Activated CD8-positive, alpha-beta memory T cell treated with anti-CD3 and anti-CD28 coated beads for 1 hour (primary cell): Measurements from ENCODE around the gene TTC12.

Source experiments
- DNase-seq, 2 donors: peaks; one replicate each; pipeline ENCODE4 v3.0.0-alpha.2; 2020; ENCODE audit warnings: low read depth in 1 of 2; ENCODE audit errors: extremely low read depth in 1 of 2

The TTC12 gene, protein sequence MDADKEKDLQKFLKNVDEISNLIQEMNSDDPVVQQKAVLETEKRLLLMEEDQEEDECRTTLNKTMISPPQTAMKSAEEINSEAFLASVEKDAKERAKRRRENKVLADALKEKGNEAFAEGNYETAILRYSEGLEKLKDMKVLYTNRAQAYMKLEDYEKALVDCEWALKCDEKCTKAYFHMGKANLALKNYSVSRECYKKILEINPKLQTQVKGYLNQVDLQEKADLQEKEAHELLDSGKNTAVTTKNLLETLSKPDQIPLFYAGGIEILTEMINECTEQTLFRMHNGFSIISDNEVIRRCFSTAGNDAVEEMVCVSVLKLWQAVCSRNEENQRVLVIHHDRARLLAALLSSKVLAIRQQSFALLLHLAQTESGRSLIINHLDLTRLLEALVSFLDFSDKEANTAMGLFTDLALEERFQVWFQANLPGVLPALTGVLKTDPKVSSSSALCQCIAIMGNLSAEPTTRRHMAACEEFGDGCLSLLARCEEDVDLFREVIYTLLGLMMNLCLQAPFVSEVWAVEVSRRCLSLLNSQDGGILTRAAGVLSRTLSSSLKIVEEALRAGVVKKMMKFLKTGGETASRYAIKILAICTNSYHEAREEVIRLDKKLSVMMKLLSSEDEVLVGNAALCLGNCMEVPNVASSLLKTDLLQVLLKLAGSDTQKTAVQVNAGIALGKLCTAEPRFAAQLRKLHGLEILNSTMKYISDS

DNA sequence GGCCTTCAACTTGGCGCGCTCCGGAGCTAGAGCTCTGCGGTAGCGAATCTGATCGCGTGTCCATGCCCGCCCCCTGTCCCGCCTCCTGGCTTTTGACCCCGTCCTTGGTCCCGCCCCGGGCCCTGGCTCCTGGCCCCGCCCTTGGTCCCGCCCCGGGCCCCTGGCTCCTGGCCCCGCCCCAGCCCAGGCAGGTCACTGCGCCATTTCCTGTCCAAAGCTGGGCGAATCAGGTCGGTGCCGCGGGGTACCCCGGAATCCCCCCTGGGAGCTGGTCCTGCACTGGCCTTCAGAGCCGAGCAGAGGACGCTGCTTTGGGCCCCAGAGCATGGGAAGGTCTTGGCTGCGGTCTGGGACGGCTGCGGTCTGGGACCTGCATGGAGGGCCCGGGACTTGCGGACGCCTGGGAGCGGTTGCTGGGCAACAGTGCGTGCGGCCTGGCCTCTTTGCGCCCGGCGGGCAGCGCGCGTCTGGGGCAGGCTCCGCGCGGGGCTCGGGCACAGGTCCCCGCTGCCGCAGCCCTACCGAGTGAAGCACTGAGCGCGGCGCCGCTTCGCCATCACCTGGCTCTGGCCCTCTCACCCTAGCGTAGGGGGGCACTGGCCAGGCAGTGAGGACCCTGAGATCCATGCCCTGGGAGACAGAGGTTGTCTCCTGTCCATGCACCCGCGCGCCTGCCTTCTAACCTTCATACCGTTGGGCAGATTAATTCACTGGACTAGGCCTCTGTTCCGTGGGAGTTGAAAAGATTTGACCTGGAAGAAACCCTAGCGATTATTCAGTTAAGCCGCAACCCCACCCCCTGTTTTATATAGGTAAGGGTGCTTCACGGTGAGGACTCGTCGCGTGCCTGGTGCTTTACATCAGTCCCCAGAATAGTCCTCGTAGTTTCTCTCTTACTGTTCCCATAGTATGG lies at the start of gene TTC12:
Gene TTC12, plus strand, starts transcription at position 195 of the 913 bp plus-strand sequence. CDS start 1,675 bp downstream, outside the sequence.
- DNase-seq: peak; percentile 74 to 82

DNA sequence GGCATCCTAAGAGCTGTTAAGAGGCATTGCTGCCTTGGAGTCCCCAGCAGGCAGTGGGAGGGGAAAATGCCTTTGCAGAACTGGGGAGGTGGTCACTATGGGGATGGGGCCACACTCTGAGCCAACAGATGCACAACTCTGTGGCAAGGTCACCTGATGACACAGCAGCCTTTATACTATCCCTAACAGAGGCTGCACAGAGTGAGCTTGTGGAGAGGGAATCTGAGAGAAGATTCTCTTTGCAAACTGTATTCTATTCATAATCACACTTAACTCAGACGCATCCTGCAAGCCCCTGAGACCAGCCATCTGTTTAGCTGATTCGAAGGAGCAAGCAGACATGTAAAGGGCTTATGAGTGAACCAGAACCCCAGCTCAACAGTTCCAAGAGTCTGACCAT lies 49.0 kb upstream of the TTC12 start:
- DNase-seq: no peak

DNA sequence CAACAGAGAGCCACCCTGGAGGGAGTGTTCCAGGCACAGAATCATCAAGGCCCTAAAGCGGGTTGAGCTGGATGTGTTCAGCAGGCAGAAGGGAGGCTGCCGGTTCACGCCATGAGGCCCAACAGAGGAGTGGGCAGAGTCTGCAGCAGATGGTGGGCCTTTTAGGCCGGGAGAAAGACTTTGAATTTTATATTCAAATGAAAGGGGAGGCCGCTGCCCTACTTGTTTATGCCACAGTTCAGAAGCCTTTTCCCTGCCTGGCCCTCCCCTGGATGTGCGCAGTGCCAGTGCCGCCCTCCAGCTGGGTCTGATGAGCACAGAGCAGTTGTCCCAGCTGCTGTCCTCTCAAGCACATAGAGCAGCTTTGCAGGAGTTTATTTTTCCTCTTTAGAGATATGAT lies 46.9 kb upstream of the TTC12 start:
- no peak for DNase-seq

DNA sequence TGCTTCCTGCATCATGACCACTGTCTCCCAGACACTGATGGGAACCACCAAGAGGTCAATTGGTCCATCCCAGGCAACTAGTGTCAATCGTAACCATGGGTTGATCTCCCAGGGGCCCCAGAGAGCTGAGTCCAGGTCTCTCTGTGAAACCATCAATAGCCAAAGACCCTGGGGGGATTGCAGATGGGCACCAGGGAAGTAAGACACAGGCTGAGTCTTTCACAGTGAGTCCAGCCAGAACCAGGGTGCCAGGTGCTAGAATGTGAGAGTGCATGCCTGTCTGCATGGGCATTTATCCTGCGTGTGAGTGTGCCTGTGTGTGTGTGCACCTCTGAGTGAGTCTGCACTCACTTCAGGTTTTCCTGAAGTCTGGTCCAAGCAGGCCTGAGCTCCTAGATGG lies 45.3 kb upstream of the TTC12 start:
- DNase-seq: no peak

DNA sequence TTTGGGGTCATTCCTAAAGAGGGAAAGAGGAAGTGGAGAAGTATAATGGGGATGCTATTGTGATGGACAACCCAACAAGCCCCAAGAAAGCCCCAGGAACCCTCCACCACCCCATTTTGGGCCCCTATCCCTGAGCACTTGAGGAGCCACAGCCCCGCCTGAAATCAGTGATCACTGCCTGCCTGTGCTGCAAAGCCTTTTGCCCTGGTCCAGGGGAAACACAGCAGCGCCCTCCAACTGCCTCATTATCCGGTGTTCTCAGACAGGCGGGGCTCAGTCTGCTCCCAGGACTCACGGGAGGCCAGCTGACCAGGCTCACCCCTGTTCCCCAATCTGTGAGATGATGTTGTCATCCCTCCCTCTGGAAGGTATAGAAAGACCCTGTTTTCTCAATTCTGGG lies 44.7 kb upstream of the TTC12 start:
- no peak for DNase-seq

DNA sequence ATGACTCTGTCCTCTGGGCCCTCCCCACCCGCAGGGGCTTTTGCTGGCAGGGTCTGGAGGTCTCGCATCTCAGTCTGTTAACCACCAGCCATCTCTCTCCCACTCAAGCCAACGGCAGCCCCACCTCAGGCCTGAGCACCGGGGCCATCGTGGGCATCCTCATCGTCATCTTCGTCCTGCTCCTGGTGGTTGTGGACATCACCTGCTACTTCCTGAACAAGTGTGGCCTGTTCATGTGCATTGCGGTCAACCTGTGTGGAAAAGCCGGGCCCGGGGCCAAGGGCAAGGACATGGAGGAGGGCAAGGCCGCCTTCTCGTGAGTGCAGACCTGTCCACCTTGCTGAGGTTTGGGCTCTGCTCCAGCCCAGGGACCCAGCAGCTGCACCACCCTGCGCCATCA lies 44.3 kb upstream of the TTC12 start:
- no peak for DNase-seq

DNA sequence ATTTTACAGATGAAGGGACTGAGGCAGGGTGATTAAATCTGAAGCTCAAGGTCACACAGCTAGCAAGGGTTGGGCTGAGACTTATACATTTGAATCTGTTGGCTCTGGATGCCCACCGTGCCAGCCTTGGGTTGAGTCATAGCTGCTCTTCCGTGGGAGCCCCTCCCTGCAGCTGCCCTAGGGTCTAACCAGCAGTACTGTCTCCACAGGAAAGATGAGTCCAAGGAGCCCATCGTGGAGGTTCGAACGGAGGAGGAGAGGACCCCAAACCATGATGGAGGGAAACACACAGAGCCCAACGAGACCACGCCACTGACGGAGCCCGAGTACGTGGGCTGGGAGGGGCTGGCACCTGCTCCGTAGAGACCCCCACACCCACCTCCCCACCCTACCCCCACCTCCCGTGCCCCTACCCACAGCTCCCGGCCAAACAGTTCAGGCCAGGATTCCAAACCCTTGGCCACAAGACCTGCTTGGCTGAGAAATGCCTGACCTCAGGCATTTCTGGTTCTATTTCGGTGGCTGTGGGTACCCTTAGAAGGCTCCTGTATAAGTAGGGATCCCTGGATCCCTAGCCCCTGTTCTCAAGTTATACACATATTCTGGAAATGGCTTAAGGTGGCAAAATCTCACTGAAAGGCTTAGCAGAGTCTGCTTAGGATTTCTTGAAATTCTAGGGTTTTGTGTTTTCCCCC lies 42.7 kb upstream of the TTC12 start:
- DNase-seq: no peak

DNA sequence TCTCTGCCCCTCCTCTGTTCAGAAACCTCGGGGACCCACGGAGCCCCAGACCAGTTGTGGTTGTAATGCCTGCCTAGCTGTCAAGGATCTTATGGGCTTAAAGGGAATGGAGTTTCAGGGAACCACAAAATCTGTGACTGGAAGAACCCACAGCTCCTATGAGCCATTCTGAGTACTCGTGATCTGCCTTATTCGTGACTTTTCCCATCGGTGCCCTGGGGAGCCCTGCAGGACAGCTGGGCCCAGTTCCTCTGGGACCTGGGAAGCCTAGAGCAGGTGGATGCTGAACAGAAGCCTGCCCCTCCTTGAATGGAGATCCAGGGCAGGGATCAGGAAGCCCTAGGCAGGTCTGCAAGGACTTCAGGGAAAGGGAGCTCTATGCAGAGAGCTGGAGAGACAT lies 42.1 kb upstream of the TTC12 start:
- no peak for DNase-seq

DNA sequence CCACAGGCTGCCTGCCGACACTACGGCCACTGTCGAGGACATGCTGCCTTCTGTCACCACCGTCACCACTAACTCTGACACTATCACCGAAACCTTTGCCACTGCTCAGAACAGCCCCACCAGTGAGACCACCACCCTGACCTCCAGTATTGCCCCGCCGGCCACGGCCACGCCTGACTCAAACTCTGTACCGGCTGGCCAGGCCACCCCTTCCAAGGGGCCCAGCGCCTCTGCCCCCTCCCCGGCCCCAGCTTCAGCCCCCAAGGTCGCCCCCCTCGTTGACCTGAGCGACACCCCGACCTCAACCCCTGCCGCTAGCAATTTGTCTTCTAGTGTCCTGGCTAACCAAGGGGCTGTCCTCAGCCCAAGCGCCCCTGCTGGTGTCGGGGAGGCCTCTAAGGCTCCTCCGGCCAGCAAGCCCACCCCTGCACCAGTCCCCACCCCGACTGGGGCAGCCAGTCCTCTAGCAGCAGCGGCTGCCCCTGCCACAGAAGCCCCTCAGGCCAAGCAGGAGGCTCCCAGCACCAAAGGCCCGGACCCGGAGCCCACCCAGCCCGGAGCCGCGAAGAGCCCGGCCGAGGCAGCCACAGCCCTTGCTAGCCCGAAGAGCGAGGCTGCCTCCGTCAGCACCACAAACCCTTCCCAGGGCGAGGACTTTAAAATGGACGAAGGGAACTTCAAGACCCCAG lies 41.3 kb upstream of the TTC12 start:
- no peak for DNase-seq

DNA sequence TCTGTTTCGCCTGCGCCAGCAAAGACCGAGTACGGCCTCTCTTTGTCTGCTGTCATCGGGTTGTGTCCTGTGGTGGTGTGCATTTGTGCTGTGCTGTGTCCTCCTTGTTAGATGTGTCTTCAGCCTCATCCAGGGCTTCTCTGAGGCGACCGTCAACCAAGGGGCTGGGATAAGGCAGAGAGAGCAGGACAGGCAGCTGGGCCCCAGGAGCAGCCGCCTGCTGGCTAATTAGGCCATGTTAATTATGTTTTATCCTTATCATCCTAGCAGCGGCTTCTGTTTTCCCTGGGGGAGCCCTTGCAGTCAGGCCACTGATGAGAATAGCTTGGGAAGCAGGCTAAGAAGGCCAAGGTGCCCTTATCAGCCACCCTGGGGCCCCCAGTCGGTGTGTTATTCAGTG lies 40.7 kb upstream of the TTC12 start:
- no peak for DNase-seq

DNA sequence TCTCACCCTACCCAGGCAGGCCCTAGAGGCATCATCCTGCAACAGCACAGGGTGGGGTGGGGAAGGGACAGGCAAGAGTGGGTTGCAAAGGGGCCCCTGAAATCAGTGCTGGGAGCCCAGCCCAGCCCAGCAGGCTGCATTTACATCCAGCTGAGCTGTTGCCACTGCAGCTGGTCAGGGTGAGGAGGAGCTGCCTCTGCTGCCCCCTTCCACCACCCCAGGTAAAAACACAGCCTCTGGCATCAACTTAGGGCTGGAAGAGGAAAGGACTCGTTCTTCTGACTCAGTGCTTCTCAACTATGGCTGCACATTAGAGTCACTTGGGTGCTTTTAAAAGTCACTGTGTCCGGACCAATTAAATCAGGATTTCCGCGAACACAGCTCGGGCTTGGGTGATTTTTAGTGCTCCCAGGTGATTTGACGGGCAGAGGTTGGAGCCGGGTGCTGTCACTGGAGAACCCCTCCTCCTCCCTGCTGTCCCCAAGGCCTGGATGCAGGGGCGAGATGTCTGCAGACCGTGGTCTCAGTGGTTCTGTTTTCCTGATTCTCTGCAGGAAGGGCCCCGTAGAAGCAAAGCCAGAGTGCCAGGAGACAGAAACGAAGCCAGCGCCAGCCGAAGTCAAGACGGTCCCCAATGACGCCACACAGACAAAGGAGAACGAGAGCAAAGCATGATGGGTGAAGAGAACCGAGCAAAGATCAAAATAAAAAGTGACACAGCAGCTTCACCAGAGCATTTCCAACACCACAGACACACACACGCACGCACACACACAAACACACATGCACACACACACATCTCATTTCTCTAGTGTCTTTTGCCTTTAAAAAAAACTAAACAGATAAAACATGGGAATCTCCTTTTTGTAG lies 39.4 kb upstream of the TTC12 start:
- no peak for DNase-seq

DNA sequence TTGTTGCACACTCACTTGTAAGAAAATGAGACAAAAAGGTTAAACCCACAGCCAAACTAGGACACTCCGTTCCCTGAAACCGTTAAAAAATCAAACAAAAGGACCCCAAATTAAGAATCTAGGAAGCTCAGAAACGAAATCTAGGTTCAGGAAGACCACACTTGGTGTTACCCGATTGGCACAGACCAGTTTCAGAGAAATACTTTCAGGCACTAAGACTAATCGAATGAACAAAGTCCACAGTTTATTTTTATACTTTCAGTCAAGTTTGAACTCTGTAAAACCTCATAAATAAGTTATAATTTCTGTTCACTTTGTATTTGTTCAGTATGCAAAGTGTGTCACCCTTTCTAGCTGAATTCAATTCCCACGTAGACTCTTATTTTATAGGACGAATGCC lies 38.8 kb upstream of the TTC12 start:
- no peak for DNase-seq

DNA sequence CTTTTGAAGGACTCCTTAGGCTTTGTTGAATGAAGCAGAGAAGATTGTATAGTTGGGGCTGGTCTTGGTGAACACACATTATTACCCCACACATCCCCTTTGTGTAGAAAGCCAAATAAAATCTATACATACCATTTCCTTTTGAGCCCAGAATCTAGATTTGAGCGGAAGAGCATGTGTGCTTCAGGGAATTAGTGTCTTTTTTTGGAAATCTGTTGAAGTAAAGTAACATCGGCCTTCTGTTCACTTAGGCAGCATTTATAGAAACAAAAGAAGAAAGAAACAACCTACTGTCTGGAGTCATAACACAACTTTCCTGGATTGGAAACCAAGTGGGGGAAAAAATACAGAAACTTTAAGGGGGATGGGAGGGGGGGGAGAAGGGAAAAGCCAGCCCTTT lies 37.9 kb upstream of the TTC12 start:
- no peak for DNase-seq

DNA sequence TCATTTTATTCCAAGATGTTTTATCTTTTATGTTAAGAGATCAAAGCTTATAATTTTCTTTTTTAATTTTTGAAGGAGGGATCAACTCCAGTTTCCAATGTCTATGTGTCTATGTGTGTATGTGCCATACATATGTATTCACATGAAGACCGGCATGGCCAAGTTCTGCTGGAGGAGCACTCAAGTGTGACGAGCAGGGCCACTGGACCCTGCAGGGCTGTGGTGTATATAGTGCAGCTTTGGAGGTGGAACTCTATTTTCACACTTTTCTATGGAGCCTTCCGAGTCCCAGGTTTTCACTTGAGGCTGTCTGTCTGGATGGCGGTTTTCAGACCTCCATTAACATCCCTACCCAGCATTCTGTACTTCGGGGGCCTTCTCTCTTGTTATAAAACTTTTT lies 36.5 kb upstream of the TTC12 start:
- DNase-seq: no peak

DNA sequence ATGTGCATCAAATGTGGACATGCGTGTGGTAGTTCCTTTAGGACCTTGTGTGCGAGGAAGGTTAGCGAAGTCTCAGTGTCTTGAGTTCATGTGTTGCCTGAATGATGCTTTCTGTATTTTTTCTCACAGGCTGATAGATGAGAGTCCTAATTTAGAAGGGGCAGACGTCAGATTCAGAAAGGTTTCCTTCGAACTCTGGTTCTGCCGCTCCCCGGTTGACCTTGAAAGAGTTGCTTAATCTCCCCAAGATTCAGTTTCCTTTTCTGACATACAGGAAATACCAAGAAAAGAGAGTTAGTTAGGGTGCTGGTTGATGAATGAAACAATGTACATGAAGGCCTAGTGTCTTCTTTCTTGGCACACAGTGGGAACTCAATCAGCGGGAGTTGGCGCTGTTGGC lies 35.9 kb upstream of the TTC12 start:
- no peak for DNase-seq

DNA sequence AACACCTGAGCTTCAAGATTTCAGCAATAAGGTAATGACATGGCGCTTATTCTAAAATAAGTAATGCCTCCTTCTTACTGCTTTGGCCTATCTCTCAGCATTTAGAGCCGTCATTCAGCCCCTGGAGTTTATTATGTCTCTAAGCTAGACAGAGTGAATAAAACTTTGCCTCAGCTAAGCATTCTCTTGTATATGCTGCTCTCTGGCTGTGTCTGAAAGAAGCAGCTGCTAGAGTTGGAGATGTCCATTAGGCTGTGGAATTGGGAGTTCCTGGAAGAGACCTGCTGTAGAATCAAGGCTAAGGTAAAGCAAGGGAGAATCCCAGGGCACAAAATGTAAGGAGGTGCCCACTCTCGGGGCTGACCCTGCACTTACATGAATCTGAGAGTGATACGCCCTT lies 35.5 kb upstream of the TTC12 start:
- DNase-seq: no peak

DNA sequence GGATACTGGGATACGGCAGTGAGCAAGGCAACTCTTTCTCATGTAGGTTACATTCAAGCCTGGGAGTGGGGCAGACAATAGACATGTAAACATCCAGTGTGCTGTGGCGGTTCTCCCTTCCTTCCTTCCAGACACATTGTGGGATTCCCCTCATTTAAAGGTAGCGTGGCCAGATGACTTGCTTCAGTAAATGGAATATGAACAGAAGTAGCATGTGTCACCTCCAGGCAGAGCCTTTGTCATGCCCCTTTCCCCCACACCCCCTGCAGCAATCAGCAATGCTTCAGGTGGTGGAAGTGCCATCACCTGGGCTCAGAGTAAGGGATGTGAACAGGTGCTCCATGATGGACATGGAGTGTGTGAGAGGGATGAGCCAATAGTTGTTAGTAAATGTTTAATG lies 34.8 kb upstream of the TTC12 start:
- DNase-seq: no peak

DNA sequence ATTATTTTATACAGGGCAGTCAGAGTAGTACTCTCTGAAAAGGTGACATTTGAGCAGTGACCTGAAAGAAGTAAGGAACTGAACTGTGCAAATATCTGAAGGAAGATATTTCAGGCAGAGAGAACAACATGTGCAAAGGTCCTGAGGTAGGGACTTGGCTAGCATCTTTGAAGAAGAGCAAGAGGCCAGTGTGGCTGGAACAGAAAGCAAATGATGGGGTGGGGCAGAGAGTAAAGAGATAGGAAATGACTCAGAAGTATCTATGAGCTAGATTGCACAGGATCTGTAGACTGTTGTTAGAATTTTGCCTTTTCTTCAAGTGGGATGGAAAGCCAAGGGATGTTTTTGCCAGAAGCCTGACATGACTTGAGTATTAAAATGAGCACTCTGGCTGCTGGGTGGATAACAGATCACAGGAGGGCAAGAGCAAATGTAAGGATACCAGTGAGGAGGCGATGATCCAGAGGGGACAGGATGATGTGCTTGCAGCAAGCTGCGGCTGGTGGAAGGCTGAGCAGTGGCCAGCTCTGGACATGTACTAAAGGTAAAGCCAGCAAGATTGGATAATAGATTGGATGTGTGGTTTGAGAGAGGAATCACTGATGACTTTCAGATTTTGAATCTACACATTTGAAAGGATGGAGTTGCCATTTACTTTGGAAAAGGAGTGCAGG lies 33.2 kb upstream of the TTC12 start:
- no peak for DNase-seq
